Measurements from ENCODE around the gene KRTAP16-1. TPM values are rescaled to one million over a fixed set of nuclear protein-coding genes. Genes with fewer than 3 reads are reported as not detected.

The KRTAP16-1 gene
- total and polyA plus RNA-seq, 4 donors, result not detected

DNA sequence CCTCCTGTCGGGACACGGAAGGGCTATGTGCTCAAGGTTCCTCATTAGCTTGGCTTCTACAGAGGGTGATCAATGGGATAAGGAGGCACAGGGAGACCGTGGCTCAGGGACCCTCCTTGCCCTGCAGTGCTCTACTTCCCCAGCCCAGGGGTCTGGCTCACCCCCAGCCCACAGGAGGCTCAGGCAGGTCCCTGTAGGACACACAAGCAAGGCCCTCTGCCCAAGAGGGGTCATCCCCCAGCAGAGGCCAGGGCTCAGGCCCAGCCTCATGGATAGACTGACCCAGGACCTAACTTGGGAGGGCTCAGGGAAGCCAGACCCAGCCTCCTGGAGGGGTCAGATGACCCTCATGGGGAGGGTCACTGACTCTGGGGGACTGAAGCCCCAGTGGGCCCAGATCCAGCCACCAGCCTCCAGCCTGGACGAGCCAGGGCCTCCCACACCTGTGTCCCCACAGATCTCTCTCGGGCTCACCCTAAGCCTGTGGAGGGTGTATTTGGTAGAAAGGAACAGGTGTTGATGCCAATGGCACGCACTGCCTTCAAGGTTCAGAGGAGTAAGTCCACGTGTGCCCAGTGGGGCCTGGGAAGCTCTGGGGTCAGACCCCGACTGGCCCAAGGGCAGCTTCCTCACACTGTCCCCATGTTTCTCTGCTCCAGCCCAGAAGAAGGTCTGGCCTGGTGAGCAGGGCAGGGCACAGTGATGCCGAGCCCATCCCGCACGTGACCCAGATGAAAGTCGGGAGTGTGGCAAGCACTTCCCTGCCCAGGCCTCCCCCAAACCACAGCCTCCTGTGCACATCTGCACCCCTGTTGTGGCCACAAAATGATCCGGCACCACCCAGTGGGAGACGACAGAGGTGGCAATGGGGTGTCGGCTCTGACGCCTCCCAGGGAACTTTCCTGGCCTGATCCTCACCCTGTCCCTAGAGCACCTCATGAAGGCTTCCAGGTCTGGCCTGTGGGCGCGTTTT is 17.4 kb upstream of the KRTAP16-1 start:
- Histone ChIP-seq H3K9ac (ENCODE audit: insufficient read depth in 1 of 2, low read length in 2 of 2) (no peak overlapping the region), H3K4me1 (ENCODE audit: control insufficient read depth in 5 of 5, insufficient read depth in 5 of 5, low read length in 5 of 5) (peaks cover 0 to 15% (median 0%) of the 10 kb centered on the region in 5 donors), H3K4me3 (no peak overlapping the region), H3K27ac (ENCODE audit: low read depth in 1 of 2, low read length in 1 of 2) (no peak overlapping the region), H3K27me3 (ENCODE audit: control insufficient read depth in 3 of 3, insufficient read depth in 3 of 3, low read length in 2 of 3) (no peaks in the 10 kb centered on the region), H3K36me3 (ENCODE audit: control insufficient read depth in 4 of 4, insufficient read depth in 4 of 4, low read length in 4 of 4) (no peaks in the 10 kb centered on the region), H3K9me3 (ENCODE audit: control insufficient read depth in 4 of 4, insufficient read depth in 3 of 4, low read length in 3 of 4) (no peaks in the 10 kb centered on the region)
- ATAC-seq (ENCODE audit: insufficient read depth, low FRiP score) (no peak), DNase-seq (no peak)
- 64 to 80% methylated on average over 18 of the region's 18 CpGs for WGBS, 2 donors
- TF ChIP-seq, protein P1, sequence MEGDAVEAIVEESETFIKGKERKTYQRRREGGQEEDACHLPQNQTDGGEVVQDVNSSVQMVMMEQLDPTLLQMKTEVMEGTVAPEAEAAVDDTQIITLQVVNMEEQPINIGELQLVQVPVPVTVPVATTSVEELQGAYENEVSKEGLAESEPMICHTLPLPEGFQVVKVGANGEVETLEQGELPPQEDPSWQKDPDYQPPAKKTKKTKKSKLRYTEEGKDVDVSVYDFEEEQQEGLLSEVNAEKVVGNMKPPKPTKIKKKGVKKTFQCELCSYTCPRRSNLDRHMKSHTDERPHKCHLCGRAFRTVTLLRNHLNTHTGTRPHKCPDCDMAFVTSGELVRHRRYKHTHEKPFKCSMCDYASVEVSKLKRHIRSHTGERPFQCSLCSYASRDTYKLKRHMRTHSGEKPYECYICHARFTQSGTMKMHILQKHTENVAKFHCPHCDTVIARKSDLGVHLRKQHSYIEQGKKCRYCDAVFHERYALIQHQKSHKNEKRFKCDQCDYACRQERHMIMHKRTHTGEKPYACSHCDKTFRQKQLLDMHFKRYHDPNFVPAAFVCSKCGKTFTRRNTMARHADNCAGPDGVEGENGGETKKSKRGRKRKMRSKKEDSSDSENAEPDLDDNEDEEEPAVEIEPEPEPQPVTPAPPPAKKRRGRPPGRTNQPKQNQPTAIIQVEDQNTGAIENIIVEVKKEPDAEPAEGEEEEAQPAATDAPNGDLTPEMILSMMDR (IDR thresholded peaks at IDR 0.05; ENCODE audit: control extremely low read depth, extremely low read depth), result no peak

DNA sequence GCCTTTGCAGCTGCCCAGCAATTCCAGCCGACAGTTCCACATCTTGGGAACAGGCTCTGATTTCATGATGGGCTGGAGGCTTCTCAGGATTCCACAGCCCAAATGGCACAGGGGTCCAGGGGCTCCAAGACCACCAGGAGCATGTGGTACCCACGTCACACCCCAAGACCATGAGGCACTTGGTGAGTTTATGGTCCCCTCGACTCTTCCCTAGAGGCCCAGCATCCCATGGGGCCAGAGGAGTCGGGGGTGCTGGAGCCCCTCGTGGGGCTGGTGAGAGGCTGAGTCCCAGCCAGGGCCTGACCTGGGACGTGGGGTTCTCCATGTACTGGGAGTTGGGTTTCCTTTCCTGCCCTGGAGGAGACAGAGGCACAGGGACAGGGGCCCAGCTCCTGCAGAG is 16.5 kb upstream of the KRTAP16-1 start:
- H3K27me3 ChIP-seq (ENCODE audit: control insufficient read depth in 3 of 3, insufficient read depth in 3 of 3, low read length in 2 of 3), result no peaks in the 10 kb centered on the region
- WGBS, 2 donors, result 87 to 91% methylated on average over 6 of the region's 6 CpGs
- H3K27ac ChIP-seq (ENCODE audit: low read depth in 1 of 2, low read length in 1 of 2), result no peak overlapping the region
- H3K9me3 ChIP-seq (ENCODE audit: control insufficient read depth in 4 of 4, insufficient read depth in 3 of 4, low read length in 3 of 4), result peaks cover 0 to 2% (median 0%) of the 10 kb centered on the region in 4 donors
- no peak for DNase-seq
- ATAC-seq (ENCODE audit: insufficient read depth, low FRiP score), result no peak
- H3K4me1 ChIP-seq (ENCODE audit: control insufficient read depth in 5 of 5, insufficient read depth in 5 of 5, low read length in 5 of 5), result peaks cover 0 to 15% (median 0%) of the 10 kb centered on the region in 5 donors
- no peak overlapping the region for H3K4me3 ChIP-seq
- H3K9ac ChIP-seq (ENCODE audit: insufficient read depth in 1 of 2, low read length in 2 of 2), result no peak overlapping the region
- TF ChIP-seq, protein P1 (IDR thresholded peaks at IDR 0.05; ENCODE audit: control extremely low read depth, extremely low read depth), result no peak
- H3K36me3 ChIP-seq (ENCODE audit: control insufficient read depth in 4 of 4, insufficient read depth in 4 of 4, low read length in 4 of 4), result no peaks in the 10 kb centered on the region

DNA sequence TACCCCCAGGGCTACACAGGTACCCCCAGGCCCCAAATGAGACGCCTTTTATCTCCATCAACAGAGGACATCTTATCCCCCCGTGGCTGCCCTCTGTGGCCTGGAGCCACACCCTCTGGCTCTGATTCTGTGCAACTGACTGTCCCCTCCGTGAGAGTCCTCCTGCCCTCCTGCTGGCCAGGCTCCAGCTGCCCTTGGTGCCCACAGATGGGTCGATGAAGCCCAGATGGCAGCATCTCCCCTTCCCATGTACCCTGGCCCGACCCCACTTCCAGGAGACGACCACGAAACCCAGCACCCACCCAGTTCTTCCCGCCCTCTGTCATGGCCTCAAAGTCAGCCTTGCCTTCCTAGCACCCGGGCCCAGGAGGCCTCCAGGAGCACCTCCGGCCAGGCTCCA is 16.0 kb upstream of the KRTAP16-1 start:
- Histone ChIP-seq H3K27ac (ENCODE audit: low read depth in 1 of 2, low read length in 1 of 2) (no peak overlapping the region), H3K9me3 (ENCODE audit: control insufficient read depth in 4 of 4, insufficient read depth in 3 of 4, low read length in 3 of 4) (peaks cover 0 to 4% (median 0%) of the 10 kb centered on the region in 4 donors), H3K9ac (ENCODE audit: insufficient read depth in 1 of 2, low read length in 2 of 2) (no peak overlapping the region), H3K36me3 (ENCODE audit: control insufficient read depth in 4 of 4, insufficient read depth in 4 of 4, low read length in 4 of 4) (no peaks in the 10 kb centered on the region), H3K27me3 (ENCODE audit: control insufficient read depth in 3 of 3, insufficient read depth in 3 of 3, low read length in 2 of 3) (no peaks in the 10 kb centered on the region), H3K4me1 (ENCODE audit: control insufficient read depth in 5 of 5, insufficient read depth in 5 of 5, low read length in 5 of 5) (peaks cover 0 to 15% (median 0%) of the 10 kb centered on the region in 5 donors), H3K4me3 (no peak overlapping the region)
- TF ChIP-seq, protein P1 (IDR thresholded peaks at IDR 0.05; ENCODE audit: control extremely low read depth, extremely low read depth), result no peak
- ATAC-seq (ENCODE audit: insufficient read depth, low FRiP score) (no peak), DNase-seq (no peak)
- 83 to 92% methylated on average over 10 of the region's 10 CpGs for WGBS, 2 donors

Measured in lung (tissue), 12 donors.